PC-9 (cell line): ENCODE measurements around the gene BIK.

Source experiments
- EZH2 ChIP-seq: fragments of 200-600 bp; sonication (generic); IDR thresholded peaks from 2 replicates; pipeline ENCODE4 v1.8.0; 2017; ENCODE audit warnings: antibody characterized with exemption, low read depth
- TF ChIP-seq, protein P1 (sequence below): fragments of 200-600 bp; sonication (generic); conservative IDR thresholded peaks from 2 replicates; pipeline ENCODE4 v1.6.1; 2017; ENCODE audit warnings: mixed run types, antibody characterized with exemption, mild to moderate bottlenecking, moderate library complexity

DNA sequence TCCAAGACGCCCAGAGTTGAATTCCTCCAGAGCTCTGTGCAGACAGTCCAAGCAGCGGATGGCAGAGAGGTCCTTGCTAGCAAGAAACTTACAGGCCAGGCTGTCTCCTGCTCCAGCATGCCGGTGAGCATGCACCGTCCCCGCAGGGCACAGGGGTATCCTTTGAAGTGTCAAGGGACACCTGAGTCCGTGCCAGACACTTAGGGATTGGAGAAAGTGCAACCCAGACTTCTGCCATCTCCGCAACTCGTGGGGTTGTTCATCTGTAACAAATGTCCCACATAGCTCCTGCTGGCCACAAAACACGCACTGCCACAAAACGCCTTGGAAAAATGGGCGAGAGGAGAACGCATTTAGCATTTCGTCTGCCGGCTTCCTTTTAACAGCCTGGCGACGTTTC lies 54.1 kb downstream of the BIK start:
- TF ChIP-seq, protein P1, sequence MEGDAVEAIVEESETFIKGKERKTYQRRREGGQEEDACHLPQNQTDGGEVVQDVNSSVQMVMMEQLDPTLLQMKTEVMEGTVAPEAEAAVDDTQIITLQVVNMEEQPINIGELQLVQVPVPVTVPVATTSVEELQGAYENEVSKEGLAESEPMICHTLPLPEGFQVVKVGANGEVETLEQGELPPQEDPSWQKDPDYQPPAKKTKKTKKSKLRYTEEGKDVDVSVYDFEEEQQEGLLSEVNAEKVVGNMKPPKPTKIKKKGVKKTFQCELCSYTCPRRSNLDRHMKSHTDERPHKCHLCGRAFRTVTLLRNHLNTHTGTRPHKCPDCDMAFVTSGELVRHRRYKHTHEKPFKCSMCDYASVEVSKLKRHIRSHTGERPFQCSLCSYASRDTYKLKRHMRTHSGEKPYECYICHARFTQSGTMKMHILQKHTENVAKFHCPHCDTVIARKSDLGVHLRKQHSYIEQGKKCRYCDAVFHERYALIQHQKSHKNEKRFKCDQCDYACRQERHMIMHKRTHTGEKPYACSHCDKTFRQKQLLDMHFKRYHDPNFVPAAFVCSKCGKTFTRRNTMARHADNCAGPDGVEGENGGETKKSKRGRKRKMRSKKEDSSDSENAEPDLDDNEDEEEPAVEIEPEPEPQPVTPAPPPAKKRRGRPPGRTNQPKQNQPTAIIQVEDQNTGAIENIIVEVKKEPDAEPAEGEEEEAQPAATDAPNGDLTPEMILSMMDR: no peak
- no peak for TF ChIP-seq EZH2
